Measurements from ENCODE around the gene UBE2M. TPM values are rescaled to one million over a fixed set of nuclear protein-coding genes. Genes with fewer than 3 reads are reported as not detected.

UBE2M gene
- total and polyA plus RNA-seq, 2 experiments from 2014 or later: 54.4 to 111 TPM

DNA sequence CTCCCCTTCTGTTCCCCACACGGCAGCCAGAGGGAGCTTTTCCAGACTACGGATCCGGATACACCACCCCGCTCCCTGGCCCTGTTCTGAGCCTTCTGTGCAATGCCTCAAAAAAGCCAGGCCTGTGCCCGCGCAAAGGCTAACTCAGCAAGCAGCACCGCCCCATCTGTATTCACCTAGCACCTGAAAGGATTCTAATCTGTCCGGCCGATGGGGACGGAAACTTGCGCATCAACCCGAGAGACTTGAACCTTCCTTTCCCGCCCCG is 39.4 kb downstream of the UBE2M start:
- H3K36me3 ChIP-seq (replicated peaks; ENCODE audit: insufficient read depth, low read depth): no peaks in the 10 kb centered on the region
- H3K9me3 ChIP-seq (ENCODE audit: low read depth): no peaks in the 10 kb centered on the region
- peak; percentile 90 for DNase-seq (ENCODE audit: low spot score)
- H3K9me2 ChIP-seq (replicated peaks; ENCODE audit: insufficient read depth): no peaks in the 10 kb centered on the region
- peak overlapping the region; percentile 90 for H3K4me3 ChIP-seq
- TF ChIP-seq EZH2phosphoT487 (IDR thresholded peaks at IDR 0.05; ENCODE audit: low read depth, severe bottlenecking, unreplicated experiment): no peak
- TF ChIP-seq, protein P1, sequence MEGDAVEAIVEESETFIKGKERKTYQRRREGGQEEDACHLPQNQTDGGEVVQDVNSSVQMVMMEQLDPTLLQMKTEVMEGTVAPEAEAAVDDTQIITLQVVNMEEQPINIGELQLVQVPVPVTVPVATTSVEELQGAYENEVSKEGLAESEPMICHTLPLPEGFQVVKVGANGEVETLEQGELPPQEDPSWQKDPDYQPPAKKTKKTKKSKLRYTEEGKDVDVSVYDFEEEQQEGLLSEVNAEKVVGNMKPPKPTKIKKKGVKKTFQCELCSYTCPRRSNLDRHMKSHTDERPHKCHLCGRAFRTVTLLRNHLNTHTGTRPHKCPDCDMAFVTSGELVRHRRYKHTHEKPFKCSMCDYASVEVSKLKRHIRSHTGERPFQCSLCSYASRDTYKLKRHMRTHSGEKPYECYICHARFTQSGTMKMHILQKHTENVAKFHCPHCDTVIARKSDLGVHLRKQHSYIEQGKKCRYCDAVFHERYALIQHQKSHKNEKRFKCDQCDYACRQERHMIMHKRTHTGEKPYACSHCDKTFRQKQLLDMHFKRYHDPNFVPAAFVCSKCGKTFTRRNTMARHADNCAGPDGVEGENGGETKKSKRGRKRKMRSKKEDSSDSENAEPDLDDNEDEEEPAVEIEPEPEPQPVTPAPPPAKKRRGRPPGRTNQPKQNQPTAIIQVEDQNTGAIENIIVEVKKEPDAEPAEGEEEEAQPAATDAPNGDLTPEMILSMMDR (IDR thresholded peaks at IDR 0.05; ENCODE audit: poor library complexity): peak; percentile 65
- H3K79me2 ChIP-seq: peaks cover 48% of the 10 kb centered on the region
- H3K4me1 ChIP-seq (ENCODE audit: insufficient read depth): peaks cover 26% of the 10 kb centered on the region
- H2AFZ ChIP-seq: peak overlapping the region; percentile 93
- peak overlapping the region; percentile 99 for H3K4me2 ChIP-seq
- H3K27me3 ChIP-seq: no peaks in the 10 kb centered on the region
- peak overlapping the region; percentile 99 for H3K27ac ChIP-seq
- 0% methylated on average over 14 of the region's 14 CpGs for WGBS (ENCODE audit: low lambda C conversion rate, missing lambda C conversion rate)
- peaks cover 5% of the 10 kb centered on the region for H4K20me1 ChIP-seq (ENCODE audit: insufficient read depth, poor library complexity, severe bottlenecking)

DNA sequence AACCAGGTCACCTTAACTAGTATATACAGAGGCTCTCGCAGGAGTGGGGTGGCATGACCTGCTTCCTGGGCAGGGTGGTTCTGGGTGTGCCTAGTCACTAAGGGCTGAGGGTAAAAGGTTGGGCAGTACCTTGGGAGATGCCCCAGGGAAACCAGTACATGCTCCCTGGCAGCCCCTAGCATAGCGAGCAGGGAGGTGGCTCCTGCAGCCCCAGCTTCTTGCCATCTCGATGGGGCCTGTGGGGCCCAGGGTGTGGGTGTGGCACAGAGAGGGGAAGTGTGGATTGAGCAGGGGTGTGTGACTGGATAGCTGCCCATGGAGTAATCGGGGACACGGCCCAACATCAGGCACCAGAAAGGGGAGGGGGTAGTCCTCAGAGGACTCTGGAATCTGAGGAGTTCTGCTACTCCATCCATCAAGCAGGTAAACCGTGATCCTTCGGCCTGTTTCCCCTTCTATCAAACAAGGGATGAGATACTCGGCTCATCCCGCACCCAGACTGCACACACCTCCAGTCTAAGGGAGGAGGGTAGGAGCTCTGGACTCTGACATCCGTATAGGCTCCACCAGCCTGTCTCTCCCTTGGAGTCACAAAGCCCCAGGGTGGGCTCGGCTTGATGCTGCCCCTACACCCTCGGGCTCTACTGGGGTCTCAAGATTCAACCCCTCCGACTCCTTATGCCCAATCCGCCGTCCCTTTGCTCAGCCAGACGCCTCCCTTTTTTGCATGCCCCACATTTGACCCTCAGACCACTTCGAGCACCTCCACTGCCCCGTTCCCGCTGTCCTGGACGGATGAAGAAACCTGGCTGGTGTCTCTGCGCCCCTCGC is 39.9 kb downstream of the UBE2M start:
- TF ChIP-seq EZH2 (IDR thresholded peaks at IDR 0.05; ENCODE audit: borderline replicate concordance): no peak
- TF ChIP-seq, protein P1 (IDR thresholded peaks at IDR 0.05; ENCODE audit: poor library complexity): no peak
- no peak for TF ChIP-seq EZH2phosphoT487 (IDR thresholded peaks at IDR 0.05; ENCODE audit: low read depth, severe bottlenecking, unreplicated experiment)
- DNase-seq (ENCODE audit: low spot score): no peak
- Histone ChIP-seq H2AFZ (peak overlapping the region; percentile 93), H3K27ac (peak overlapping the region; percentile 99), H3K4me3 (peak overlapping the region; percentile 90), H3K9me2 (replicated peaks; ENCODE audit: insufficient read depth) (no peaks in the 10 kb centered on the region), H3K4me2 (peak overlapping the region; percentile 99), H3K36me3 (replicated peaks; ENCODE audit: insufficient read depth, low read depth) (no peaks in the 10 kb centered on the region), H4K20me1 (ENCODE audit: insufficient read depth, poor library complexity, severe bottlenecking) (peaks cover 5% of the 10 kb centered on the region), H3K4me1 (ENCODE audit: insufficient read depth) (peaks cover 30% of the 10 kb centered on the region), H3K27me3 (no peaks in the 10 kb centered on the region), H3K9me3 (ENCODE audit: low read depth) (no peaks in the 10 kb centered on the region), H3K79me2 (peaks cover 48% of the 10 kb centered on the region)
- WGBS (ENCODE audit: low lambda C conversion rate, missing lambda C conversion rate): 26% methylated on average over 22 of the region's 22 CpGs

DNA sequence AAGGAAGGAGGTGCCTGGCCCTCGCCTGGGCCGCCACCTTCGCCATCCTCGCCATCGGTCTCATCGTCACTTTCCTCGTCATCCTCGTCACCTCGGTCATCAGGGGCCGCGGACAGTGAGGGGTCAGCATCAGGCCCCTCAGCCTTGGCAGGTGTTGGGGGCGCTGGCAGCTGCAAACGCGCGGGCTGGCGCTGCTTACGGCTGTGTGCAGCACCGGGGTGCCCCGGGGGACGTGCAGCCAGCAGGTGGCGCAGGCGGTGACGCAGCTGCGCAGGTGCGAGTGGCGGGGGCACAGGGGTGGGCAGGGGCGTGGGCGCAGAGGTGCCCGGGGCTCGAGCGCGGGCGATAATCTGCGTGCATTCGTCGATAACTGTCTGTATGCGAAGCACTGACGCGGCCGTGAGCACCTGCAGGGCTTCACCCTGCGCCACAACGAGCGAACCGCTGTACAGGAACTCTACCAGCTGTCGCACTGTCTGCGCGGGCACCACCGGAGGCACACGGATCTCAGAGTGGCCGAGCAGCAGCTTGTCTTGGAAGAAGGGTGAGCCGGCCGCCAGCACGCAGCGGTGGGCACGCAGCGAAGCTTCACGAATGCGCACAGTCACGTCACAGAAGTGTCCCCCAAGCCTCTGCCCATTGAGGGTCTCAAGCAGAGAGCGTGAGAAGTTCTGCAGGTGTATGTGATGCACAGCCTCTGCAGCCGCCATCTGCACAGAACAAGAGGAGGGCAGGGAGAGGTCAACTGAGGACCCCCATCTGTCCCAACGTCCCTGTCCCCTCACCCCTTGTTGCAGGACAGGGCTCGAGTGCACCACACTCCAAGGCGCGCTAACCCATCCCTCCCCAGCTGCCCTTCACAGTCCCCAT is 41.2 kb downstream of the UBE2M start:
- Histone ChIP-seq H3K4me3 (no peak overlapping the region), H3K36me3 (replicated peaks; ENCODE audit: insufficient read depth, low read depth) (no peaks in the 10 kb centered on the region), H3K27me3 (no peaks in the 10 kb centered on the region), H3K4me2 (peak overlapping the region; percentile 99), H4K20me1 (ENCODE audit: insufficient read depth, poor library complexity, severe bottlenecking) (peaks cover 5% of the 10 kb centered on the region), H3K79me2 (peaks cover 48% of the 10 kb centered on the region), H3K27ac (no peak overlapping the region), H3K4me1 (ENCODE audit: insufficient read depth) (peaks cover 30% of the 10 kb centered on the region), H3K9me3 (ENCODE audit: low read depth) (no peaks in the 10 kb centered on the region), H2AFZ (no peak overlapping the region), H3K9me2 (replicated peaks; ENCODE audit: insufficient read depth) (no peaks in the 10 kb centered on the region)
- WGBS (ENCODE audit: low lambda C conversion rate, missing lambda C conversion rate): 97% methylated on average over 62 of the region's 65 CpGs
- no peak for DNase-seq (ENCODE audit: low spot score)
- TF ChIP-seq EZH2phosphoT487 (IDR thresholded peaks at IDR 0.05; ENCODE audit: low read depth, severe bottlenecking, unreplicated experiment) (no peak), EZH2 (IDR thresholded peaks at IDR 0.05; ENCODE audit: borderline replicate concordance) (no peak)
- TF ChIP-seq, protein P1 (IDR thresholded peaks at IDR 0.05; ENCODE audit: poor library complexity): no peak

All from hepatocyte (in vitro differentiated cells).